ENCODE data around the gene POLR2E. TPM values are rescaled to one million over a fixed set of nuclear protein-coding genes. Genes with fewer than 3 reads are reported as not detected.

The POLR2E gene
- total RNA-seq, 1 experiment from 2014 or later: 261 TPM

DNA sequence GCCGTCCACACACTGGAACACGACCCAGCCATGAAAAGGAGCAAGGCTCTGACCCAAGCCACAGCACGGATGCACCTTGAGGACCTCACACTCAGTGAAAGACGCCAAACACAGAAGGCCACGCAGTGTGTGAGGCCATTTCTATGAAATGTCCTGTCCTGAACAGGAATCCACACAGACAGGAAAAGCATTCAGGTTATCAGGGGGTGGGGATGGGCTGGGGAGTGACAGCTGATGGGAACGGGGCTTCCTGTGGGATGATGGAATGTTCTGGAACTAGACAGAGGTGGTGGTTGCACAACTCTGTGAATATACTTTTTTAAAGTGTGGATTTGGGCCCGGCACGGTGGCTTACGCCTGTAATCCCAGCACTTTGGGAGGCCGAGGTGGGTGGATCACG lies 39.3 kb upstream of the POLR2E start:
- no peaks in the 10 kb centered on the region; the same call in 1 of the 2 replicates for H3K4me1 ChIP-seq (ENCODE audit: insufficient read depth, low read length)
- no peak overlapping the region for H3K27ac ChIP-seq (ENCODE audit: insufficient read length, low read depth, low read length)
- H3K18ac ChIP-seq (ENCODE audit: insufficient read length, low read depth, low read length): no peak overlapping the region
- Mint-ChIP-seq H3K4me1 (peaks cover 4 to 11% of the 10 kb centered on the region in 2 experiments), H3K27me3 (ENCODE audit: low read depth) (no peaks in the 10 kb centered on the region), H3K27ac (no peak overlapping the region; a peak in 1 of 7 replicates), H3K4me3 (no peak overlapping the region), H3K9me3 (no peaks in the 10 kb centered on the region), H3K36me3 (ENCODE audit: insufficient read depth in 1 of 3, low read depth in 3 of 3) (peaks cover 3 to 13% (median 8%) of the 10 kb centered on the region in 3 experiments; a peak in 4 of 7 replicates)
- H3K4me2 ChIP-seq (ENCODE audit: insufficient read depth, insufficient read length, low read length): no peak overlapping the region
- H2BK5ac ChIP-seq (ENCODE audit: insufficient read length, low read length): no peak overlapping the region
- no peaks in the 10 kb centered on the region for H3K79me1 ChIP-seq (ENCODE audit: insufficient read depth, low read depth, low read length, poor library complexity, severe bottlenecking)
- H3K27me3 ChIP-seq (ENCODE audit: insufficient read depth, low read length): no peaks in the 10 kb centered on the region
- H3K23me2 ChIP-seq (ENCODE audit: insufficient read length, low read depth, low read length, poor library complexity, severe bottlenecking): no peaks in the 10 kb centered on the region
- H2BK120ac ChIP-seq (ENCODE audit: low read depth, low read length, poor library complexity, severe bottlenecking): no peak overlapping the region
- no peaks in the 10 kb centered on the region for H4K20me1 ChIP-seq (ENCODE audit: control insufficient read depth, insufficient read depth, insufficient read length)
- H2BK15ac ChIP-seq (ENCODE audit: low read depth, low read length): no peak overlapping the region
- no peak overlapping the region for H4K8ac ChIP-seq (replicated peaks; ENCODE audit: insufficient read length, low read depth, low read length)
- TF ChIP-seq, protein P1, sequence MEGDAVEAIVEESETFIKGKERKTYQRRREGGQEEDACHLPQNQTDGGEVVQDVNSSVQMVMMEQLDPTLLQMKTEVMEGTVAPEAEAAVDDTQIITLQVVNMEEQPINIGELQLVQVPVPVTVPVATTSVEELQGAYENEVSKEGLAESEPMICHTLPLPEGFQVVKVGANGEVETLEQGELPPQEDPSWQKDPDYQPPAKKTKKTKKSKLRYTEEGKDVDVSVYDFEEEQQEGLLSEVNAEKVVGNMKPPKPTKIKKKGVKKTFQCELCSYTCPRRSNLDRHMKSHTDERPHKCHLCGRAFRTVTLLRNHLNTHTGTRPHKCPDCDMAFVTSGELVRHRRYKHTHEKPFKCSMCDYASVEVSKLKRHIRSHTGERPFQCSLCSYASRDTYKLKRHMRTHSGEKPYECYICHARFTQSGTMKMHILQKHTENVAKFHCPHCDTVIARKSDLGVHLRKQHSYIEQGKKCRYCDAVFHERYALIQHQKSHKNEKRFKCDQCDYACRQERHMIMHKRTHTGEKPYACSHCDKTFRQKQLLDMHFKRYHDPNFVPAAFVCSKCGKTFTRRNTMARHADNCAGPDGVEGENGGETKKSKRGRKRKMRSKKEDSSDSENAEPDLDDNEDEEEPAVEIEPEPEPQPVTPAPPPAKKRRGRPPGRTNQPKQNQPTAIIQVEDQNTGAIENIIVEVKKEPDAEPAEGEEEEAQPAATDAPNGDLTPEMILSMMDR (conservative IDR thresholded peaks at IDR 0.05): no peak
- H4K5ac ChIP-seq (ENCODE audit: insufficient read length, low read depth, low read length): no peak overlapping the region
- no peak overlapping the region for H2AFZ ChIP-seq (ENCODE audit: low read length)
- no peak overlapping the region for H2BK12ac ChIP-seq (ENCODE audit: insufficient read length, low read depth, low read length)
- H3K79me2 ChIP-seq (ENCODE audit: insufficient read depth, low read length): no peaks in the 10 kb centered on the region; the same call in 1 of the 2 replicates
- no peak overlapping the region for H3K4ac ChIP-seq (ENCODE audit: low read depth, low read length)
- H4K91ac ChIP-seq (ENCODE audit: insufficient read length, low read depth, low read length): no peak overlapping the region
- no CpG with 5 or more reads among the region's 11 CpGs for WGBS (ENCODE audit: extremely low coverage, insufficient read length, low lambda C conversion rate)
- no peak overlapping the region for H3T11ph ChIP-seq (ENCODE audit: low read length)
- no peak overlapping the region for H3K14ac ChIP-seq (ENCODE audit: insufficient read depth, low read length)
- H3K9ac ChIP-seq (ENCODE audit: extremely low read depth, insufficient read length, low read length): no peak overlapping the region
- no peaks in the 10 kb centered on the region for H3K9me3 ChIP-seq (ENCODE audit: control insufficient read depth, low read depth, low read length)
- H3K56ac ChIP-seq (ENCODE audit: insufficient read length, low read depth, low read length): no peak overlapping the region
- no peak for DNase-seq
- no peak overlapping the region for H2BK20ac ChIP-seq (ENCODE audit: low read depth, low read length, poor library complexity, severe bottlenecking)
- no peak overlapping the region for H3K23ac ChIP-seq (ENCODE audit: insufficient read length, low read depth, low read length)
- H2AK5ac ChIP-seq (ENCODE audit: insufficient read length, low read length): no peak overlapping the region
